ENCODE data around the gene SPTLC3.

The SPTLC3 gene

GRCh38 chr20:13042458-13042794 lies 33.7 kb downstream of the SPTLC3 start:
- Histone ChIP-seq H3K36me3 (no peaks in the 10 kb centered on the region), H3K4me1 (ENCODE audit: control insufficient read depth in 1 of 2, insufficient read depth in 1 of 2, low read depth in 1 of 2, low read length in 1 of 2) (no peaks in the 10 kb centered on the region), H3K27ac (no peak overlapping the region), H3K27me3 (no peaks in the 10 kb centered on the region), H3K4me3 (ENCODE audit: low read depth in 1 of 2, low read length in 1 of 2) (no peak overlapping the region), H3K9me3 (no peaks in the 10 kb centered on the region)
- no peak for TF ChIP-seq CTCF (IDR thresholded peaks at IDR 0.05)

- Histone ChIP-seq H3K27ac (no peak overlapping the region), H3K4me1 (ENCODE audit: control insufficient read depth in 1 of 2, insufficient read depth in 1 of 2, low read depth in 1 of 2, low read length in 1 of 2) (no peaks in the 10 kb centered on the region)
- no peak for TF ChIP-seq CTCF (IDR thresholded peaks at IDR 0.05)
These were observed 37.6 kb downstream of the SPTLC3 start for GRCh38 chr20:13046409-13046808.

GRCh38 chr20:13054011-13054410 lies 45.2 kb downstream of the SPTLC3 start:
- no peaks in the 10 kb centered on the region for H3K9me3 ChIP-seq
- no peak overlapping the region for H3K4me3 ChIP-seq (ENCODE audit: low read depth in 1 of 2, low read length in 1 of 2)
- H3K36me3 ChIP-seq, result no peaks in the 10 kb centered on the region
- H3K27ac ChIP-seq, result no peak overlapping the region
- TF ChIP-seq CTCF (IDR thresholded peaks at IDR 0.05), result no peak
- no peaks in the 10 kb centered on the region for H3K27me3 ChIP-seq
- no peaks in the 10 kb centered on the region for H3K4me1 ChIP-seq (ENCODE audit: control insufficient read depth in 1 of 2, insufficient read depth in 1 of 2, low read depth in 1 of 2, low read length in 1 of 2)

More at GRCh38 chr20:13046409-13046808, 37.6 kb downstream of the SPTLC3 start:
- no peaks in the 10 kb centered on the region for H3K9me3 ChIP-seq
- no peaks in the 10 kb centered on the region for H3K27me3 ChIP-seq
- H3K36me3 ChIP-seq, result no peaks in the 10 kb centered on the region
- H3K4me3 ChIP-seq (ENCODE audit: low read depth in 1 of 2, low read length in 1 of 2), result no peak overlapping the region

GRCh38 chr20:13058666-13059389 lies 50.1 kb downstream of the SPTLC3 start:
- Histone ChIP-seq H3K4me3 (ENCODE audit: low read depth in 1 of 2, low read length in 1 of 2) (no peak overlapping the region), H3K36me3 (no peaks in the 10 kb centered on the region), H3K9me3 (no peaks in the 10 kb centered on the region), H3K27me3 (no peaks in the 10 kb centered on the region), H3K27ac (no peak overlapping the region), H3K4me1 (ENCODE audit: control insufficient read depth in 1 of 2, insufficient read depth in 1 of 2, low read depth in 1 of 2, low read length in 1 of 2) (no peaks in the 10 kb centered on the region)
- TF ChIP-seq CTCF (IDR thresholded peaks at IDR 0.05), result no peak

GRCh38 chr20:13059398-13060136 lies 50.8 kb downstream of the SPTLC3 start:
- no peaks in the 10 kb centered on the region for H3K27me3 ChIP-seq
- no peak overlapping the region for H3K27ac ChIP-seq
- H3K9me3 ChIP-seq, result no peaks in the 10 kb centered on the region
- TF ChIP-seq CTCF (IDR thresholded peaks at IDR 0.05), result no peak
- H3K36me3 ChIP-seq, result no peaks in the 10 kb centered on the region
- no peak overlapping the region for H3K4me3 ChIP-seq (ENCODE audit: low read depth in 1 of 2, low read length in 1 of 2)
- no peaks in the 10 kb centered on the region for H3K4me1 ChIP-seq (ENCODE audit: control insufficient read depth in 1 of 2, insufficient read depth in 1 of 2, low read depth in 1 of 2, low read length in 1 of 2)

Measured in neutrophil (primary cell).